ENCODE results near the gene ZNF597.
A peak's percentile ranks its signal among the peaks of the same experiment; 100 is the strongest.

ZNF597 gene

DNA sequence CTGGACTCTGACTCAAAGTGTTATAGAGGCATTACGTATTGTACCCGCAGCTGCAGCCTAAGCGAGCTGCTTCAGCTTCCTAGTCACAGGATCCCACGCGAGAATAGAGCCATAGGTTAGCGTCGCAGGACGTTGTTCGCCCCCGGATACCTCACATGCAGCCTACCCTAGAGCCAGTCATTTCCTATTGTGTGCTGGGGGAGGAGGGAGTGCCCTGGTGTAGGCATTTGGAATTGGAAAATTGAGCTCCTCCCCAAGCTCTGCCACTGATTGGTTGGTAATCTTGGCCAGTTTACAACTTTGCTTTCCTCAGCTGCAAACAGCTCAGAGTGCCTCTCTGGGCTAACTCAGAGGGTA, 706 bp upstream of the ZNF597 start:
- peak; percentile 76 to 91 (median 86) for DNase-seq

DNA sequence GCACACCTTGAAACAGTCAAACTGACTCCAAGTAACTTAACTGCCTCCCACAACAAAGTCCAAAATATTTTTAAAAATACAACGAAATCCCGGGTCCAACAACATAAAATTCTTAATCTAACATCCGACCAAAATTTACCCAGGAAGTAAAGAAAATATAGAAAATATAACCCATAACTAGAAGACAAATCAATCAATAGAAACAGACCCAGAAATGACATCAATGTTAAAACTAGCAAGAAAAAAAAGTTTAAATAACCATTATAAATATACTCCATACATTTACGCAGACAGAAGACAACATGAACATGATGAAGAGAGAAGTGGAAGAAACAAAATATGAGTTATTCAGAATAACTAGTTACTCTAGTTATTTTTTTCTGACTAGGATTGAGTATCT, 3.7 kb downstream of the ZNF597 start:
- no peak for DNase-seq

DNA sequence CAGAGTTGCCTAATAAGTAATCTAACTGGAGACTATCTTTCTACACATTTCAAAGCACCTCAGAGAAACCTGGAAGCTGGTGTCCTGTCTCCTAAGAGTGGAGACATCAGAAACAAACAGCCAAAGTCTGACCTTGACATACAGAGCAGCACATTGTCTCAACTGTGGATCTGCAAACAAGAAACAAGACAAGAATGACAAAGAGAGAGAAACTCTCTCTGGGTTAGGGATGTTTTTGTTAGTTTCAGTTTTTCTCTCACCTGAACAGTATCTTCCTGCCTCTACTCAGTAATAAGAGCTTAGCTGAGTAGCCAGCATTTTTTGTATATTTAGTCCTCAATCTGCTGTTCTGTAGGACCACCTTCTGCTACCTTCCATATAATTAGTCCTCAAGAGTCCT, 8.9 kb downstream of the ZNF597 start:
- no peak for DNase-seq

GRCh38 chr16:3431779-3432219, 11.5 kb downstream of the ZNF597 start:
- peak; percentile 59 to 80 (median 71) for DNase-seq

- no peak for DNase-seq
Measured at GRCh38 chr16:3413730-3414379, 29.4 kb downstream of the ZNF597 start.

- DNase-seq = no peak
Measured at GRCh38 chr16:3408561-3409197, 34.6 kb downstream of the ZNF597 start.

- peak in 3 of 4 experiments; percentile 7 to 27 (median 15) for DNase-seq
Measured at GRCh38 chr16:3401719-3402397, 41.4 kb downstream of the ZNF597 start.

- peak; percentile 98 to 99 (median 99) for DNase-seq
Measured at GRCh38 chr16:3400779-3401688, 42.3 kb downstream of the ZNF597 start, which contains the start of the genes ZNF174 and ZSCAN32. ZNF174 (plus strand) TSS chr16:3401215; CDS start chr16:3402005, 790 bp downstream. ZSCAN32 (minus strand) TSS chr16:3401004; CDS start chr16:3397557, 3,447 bp downstream.

DNA sequence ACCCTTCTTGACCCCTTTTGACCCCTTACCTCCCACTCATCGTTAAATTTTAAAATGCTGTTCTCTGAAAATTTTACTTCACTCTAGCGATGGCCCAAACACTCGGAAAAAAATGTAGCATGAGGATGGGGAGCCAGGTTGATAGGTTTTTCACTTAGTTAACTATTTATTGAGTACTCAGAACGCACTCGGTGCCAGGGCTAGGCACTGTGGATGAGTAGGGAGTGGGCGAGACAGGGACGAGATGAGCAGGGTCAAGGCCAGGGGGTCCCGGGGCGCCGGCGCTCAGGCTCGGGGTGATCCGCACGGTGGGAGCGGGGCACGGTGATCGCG, 42.9 kb downstream of the ZNF597 start:
- peak in 1 of 4 experiments; percentile 7 for DNase-seq

- no peak for DNase-seq
Measured at GRCh38 chr16:3389663-3390338, 53.5 kb downstream of the ZNF597 start.

GRCh38 chr16:3388325-3388724, 55.0 kb downstream of the ZNF597 start:
- no peak for DNase-seq

- no peak for DNase-seq
Measured at GRCh38 chr16:3383045-3383448, 60.3 kb downstream of the ZNF597 start.

Data from suppressor macrophage (primary cell).